NCI-H226 (cell line): ENCODE data around the gene TLDC2.
"Not testable (repeated sequence)": the region's sequence is repeated elsewhere in the genome, so short reads cannot be mapped to it uniquely, and the experiment has no call there.

Experiments
- DNase-seq: peaks from one replicate; pipeline ENCODE4 v3.0.0-alpha.2; 2015

Gene TLDC2

GRCh38 chr20:36916199-36916598 lies 40.3 kb downstream of the TLDC2 start:
- no peak for DNase-seq

GRCh38 chr20:36917240-36917639 lies 41.3 kb downstream of the TLDC2 start:
- no peak for DNase-seq

GRCh38 chr20:36917943-36918342 lies 42.0 kb downstream of the TLDC2 start:
- DNase-seq, result peak; percentile 5

DNA sequence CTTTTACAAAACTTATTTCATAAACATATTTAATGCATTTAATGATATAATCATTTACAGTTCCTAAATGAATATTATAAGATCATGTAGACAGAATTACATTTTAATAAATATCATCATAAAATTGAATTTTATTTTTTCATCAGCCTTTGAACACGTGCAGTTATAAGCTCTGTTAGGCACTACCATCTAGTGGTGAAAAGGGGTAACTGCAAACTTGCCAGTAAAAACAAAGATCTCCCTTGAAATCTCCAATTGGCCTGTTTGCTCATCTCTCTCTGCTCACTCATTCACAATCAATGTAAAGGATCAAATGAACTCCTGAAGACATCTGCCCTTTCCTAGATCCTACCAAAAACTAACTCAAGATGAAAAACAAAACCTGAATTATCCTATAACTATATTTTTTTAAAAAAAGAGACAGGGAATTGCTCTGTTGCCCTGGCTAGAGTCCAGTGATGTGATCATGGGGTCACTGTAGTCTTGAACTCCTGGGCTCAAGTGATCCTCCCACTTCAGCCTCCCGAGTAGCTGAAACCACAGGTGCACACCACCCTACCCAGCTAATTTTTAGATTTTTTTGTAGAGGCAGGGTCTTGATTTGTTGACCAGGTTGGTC lies 43.9 kb downstream of the TLDC2 start:
- DNase-seq, result peak; percentile 25

DNA sequence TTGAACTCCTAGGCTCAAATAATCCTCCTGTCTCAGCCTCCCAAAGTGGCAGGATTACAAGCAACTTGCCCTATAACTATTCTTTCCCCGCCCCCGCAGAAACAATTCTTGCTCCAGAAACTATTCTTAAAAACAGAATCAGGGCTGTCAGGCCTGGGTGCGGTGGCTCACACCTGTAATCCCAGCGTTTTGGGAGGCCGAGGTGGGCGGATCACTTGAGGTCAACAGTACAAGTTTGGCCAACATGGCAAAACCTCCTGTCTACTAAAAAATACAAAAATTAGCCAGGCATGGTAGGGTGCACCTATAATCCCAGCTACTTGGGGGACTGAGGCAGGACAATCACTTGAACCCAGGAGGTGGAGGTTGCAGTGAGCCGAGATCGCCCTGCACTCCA lies 44.4 kb downstream of the TLDC2 start:
- DNase-seq, result no peak

- no peak for DNase-seq
These were observed 48.5 kb downstream of the TLDC2 start for GRCh38 chr20:36924167-36925045.

DNA sequence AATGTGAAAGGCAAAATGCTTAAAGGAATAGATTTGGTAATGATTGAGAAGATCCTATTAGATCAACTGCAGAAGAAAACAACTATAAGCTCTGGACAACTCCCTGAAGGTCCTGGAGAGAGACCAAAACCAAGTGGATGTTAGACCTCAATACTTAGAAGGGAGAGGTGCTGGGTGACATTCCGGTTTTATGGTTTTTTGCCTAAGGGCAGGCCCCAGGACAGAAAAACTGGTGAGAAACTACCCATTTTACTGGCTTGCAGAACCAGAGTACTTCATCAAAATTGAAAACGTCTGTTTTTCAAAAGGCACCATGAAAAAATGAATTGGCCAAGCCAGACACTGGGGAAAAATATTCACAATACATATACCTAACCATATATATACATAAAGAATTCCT lies 49.3 kb downstream of the TLDC2 start:
- no peak for DNase-seq

DNA sequence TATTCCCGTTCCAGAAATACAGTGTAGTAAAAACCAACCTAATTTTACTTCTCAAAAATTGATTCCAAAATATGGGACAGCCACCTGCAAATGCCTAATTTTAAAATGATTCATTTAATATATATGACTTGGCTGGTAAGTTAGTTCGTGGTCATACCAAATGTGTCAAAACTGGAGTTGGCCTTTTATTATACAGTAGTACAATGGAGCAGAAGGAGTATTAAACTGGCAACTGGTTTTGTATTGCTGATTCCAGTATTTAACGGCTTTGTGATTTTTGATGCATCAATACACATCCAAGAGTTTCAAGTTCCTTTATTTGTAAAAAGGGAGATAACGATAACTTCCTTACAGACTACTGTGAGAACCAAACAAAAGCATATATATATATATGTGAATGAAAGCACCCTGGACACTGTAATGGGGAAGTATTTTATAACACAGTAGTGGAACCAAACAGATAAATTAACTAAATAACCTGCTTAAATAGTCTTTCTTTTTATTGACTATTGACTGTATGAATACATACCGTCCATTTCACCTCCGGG lies 50.8 kb downstream of the TLDC2 start:
- DNase-seq, result no peak

DNA sequence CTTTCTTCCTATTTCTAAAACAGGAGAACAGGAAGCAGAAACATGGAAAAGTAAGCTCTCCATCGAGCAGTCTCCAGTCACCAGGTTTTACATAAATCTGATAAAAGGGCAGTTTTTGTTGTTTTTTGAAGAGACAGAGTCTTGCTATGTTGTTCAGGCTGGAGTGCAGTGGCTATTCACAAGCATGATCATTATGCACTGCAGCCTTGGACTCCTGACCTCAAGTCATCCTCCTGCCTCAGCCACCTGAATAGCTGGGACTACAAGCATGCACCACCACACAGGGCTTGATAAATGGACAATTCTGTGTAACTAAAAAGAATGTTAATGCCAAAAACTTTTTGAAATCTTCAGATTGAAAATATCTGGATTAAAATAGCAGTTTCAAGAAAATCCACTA lies 51.8 kb downstream of the TLDC2 start:
- no peak for DNase-seq

GRCh38 chr20:36929290-36929689 lies 53.4 kb downstream of the TLDC2 start:
- DNase-seq, result peak; percentile 31

- no peak for DNase-seq
These were observed 53.8 kb downstream of the TLDC2 start for GRCh38 chr20:36929691-36930090.

GRCh38 chr20:36932067-36932466 lies 56.1 kb downstream of the TLDC2 start:
- DNase-seq, result not testable (repeated sequence)

DNA sequence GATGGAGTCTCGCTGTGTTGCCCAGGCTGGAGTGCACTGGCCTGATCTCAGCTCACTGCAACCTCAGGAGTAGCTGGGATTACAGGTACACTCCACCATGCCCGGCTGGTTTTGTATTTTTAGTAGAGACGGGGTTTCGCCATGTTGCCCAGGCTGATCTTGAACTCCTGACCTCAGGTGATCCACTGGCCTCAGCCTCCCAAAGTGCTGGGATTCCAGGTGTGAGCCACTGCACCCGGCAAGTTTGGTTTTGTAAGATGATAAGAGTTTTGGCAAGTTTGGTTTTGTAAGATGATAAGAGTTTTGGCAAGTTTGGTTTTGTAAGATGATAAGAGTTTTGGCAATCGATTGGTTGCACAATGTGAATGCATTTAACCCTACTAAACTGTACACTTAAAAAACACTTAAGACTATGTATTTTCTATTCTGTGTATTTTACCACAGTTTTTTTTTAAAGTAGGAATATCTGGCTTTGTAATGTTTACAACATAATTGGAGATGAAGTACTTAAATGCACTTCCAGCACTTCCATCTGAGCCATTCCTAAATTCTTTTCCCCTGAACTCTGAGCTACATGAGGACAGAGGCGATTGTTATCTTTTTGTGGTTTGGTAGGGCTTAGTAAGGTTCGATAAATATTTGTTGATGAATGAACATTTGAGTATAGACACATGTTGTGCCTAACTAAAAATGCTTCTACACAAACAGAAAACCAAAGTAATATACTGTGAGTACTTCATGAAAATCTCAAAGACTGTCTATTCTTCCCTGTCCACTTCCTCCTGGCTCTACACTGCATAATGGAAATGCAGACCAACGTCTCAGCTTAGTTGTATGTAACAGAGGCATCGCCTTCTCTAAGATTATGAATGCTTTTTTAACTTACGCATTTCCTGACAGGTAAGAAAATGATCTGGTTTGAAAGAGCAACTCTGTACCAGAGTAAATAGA lies 56.8 kb downstream of the TLDC2 start:
- DNase-seq, result no peak

DNA sequence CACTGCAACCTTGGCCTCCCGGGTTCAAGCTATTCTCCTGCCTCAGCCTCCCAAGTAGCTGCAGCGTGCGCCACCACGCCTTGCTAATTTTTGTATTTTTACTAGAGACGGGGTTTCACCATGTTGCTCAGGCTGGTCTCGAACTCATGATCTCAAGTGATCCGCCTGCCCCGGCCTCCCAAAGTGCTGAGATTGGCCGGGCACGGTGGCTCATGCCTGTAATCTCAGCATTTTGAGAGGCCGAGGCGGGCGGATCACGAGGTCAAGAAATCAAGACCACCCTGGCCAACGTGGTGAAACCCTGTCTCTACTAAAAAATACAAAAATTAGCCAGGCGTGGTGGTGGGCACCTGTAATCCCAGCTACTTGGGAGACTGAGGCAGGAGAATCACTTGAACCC lies 57.6 kb downstream of the TLDC2 start:
- not testable (repeated sequence) for DNase-seq

- DNase-seq, result no peak
These were observed 60.4 kb downstream of the TLDC2 start for GRCh38 chr20:36936341-36936740.

DNA sequence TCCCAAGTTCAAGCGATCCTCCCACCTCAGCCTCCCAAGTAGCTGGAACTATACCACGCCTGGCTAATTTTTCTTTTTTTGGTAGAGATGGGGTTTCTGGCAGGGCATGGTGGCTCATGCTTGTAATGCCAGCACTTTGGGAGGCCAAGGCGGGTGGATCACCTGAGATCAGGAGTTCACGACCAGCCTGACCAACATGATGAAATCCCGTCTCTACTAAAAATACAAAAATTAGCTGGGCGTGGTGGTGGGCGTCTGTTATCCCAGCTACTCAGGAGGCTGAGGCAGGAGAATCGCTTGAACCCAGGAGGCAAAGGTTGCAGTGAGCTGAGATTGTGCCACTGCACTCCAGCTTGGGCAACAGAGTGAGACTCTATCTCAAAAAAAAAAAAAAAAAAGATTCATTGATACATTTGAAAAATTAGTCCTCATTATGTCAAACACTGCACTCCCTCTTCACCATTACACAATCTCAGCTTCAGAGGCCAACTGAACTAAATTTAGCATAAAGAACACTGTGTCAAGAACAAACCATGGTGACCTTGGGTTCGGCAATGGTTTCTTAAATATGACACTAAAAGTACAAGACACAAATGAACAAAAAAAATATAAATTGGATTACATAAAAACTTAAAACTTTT lies 60.9 kb downstream of the TLDC2 start:
- DNase-seq, result not testable (repeated sequence)

- no peak for DNase-seq
These were observed 61.4 kb downstream of the TLDC2 start for GRCh38 chr20:36937402-36937770.

GRCh38 chr20:36941401-36941835 lies 65.5 kb downstream of the TLDC2 start:
- peak; percentile 15 for DNase-seq
